Tibial nerve (tissue), 4 donors: ENCODE measurements around the gene RPL13. TPM values are rescaled to one million over a fixed set of nuclear protein-coding genes. Genes with fewer than 3 reads are reported as not detected.
"Not testable (repeated sequence)": the region's sequence is repeated elsewhere in the genome, so short reads cannot be mapped to it uniquely, and the experiment has no call there.

ENCODE experiments used
- DNase-seq, 2 donors: peaks; one replicate each; pipeline ENCODE4 v3.0.0-alpha.2; 2019; ENCODE audit warnings: low spot score in 2 of 2
- H3K27ac ChIP-seq, 4 donors: fragments of 200-600 bp; sonication (generic) in 3 of 4; one replicate each; pipeline ENCODE4 v1.5.1; 2017 to 2019; ENCODE audit warnings: mild to moderate bottlenecking in 1 of 4
- H3K27me3 ChIP-seq, 2 donors: fragments of 200-600 bp; sonication (generic) in 1 of 2; one replicate each; pipeline versions ENCODE4 v1.5.1 to v1.6.0; 2017 to 2019
- H3K36me3 ChIP-seq, 3 donors: fragments of 200-600 bp; sonication (generic); one replicate each; pipeline ENCODE4 v1.5.1; 2018 to 2019
- H3K4me1 ChIP-seq, 4 donors: fragments of 200-600 bp; sonication (generic) in 3 of 4; one replicate each; pipeline ENCODE4 v1.5.1; 2017 to 2019
- H3K4me3 ChIP-seq, 4 donors: fragments of 200-600 bp; sonication (generic) in 3 of 4; one replicate each; pipeline ENCODE4 v1.5.1; 2017 to 2019; ENCODE audit warnings: mild to moderate bottlenecking in 1 of 4, moderate library complexity in 1 of 4
- H3K9me3 ChIP-seq, 4 donors: fragments of 200-600 bp; sonication (generic) in 3 of 4; one replicate each; pipeline ENCODE4 v1.5.1; 2017 to 2019
- EP300 ChIP-seq, 2 donors: sonication (generic); formaldehyde crosslinking; IDR thresholded peaks; one replicate each; pipeline ENCODE4 v1.6.1; 2017; ENCODE audit warnings: antibody characterized with exemption in 2 of 2, mild to moderate bottlenecking in 1 of 2
- POLR2A ChIP-seq, 2 donors: fragments of 450-650 bp; IDR thresholded peaks; one replicate each; pipeline ENCODE4 v1.6.1; 2017; ENCODE audit warnings: antibody characterized with exemption in 2 of 2, mild to moderate bottlenecking in 2 of 2, moderate library complexity in 2 of 2
- WGBS, 2 donors: methylation state at CpG; one replicate each; pipeline ENCODE4 v1.1.5; 2018; 5-methylcytosine and 5-hydroxymethylcytosine counted together
- total RNA-seq, 4 donors: library from RNA; depleted of rRNA; stranded (reverse); fragments of >200 nt; gene quantifications; one replicate each; pipeline ENCODE4 v1.1.0, GENCODE V29; 2016
- TF ChIP-seq, protein P1 (sequence below), 5 experiments: fragments of 200-600 bp in 3 of 5; fragments of 450-650 bp in 2 of 5; sonication (generic) in 3 of 5; IDR thresholded peaks; one replicate each; pipeline ENCODE4 v1.5.1; 2016 to 2019; ENCODE audit warnings: antibody characterized with exemption in 5 of 5, mild to moderate bottlenecking in 3 of 5, moderate library complexity in 2 of 5

Gene RPL13
- total RNA-seq, 4 donors from 2014 or later, result 5,811 to 9,745 (median 6,935) TPM

GRCh38 chr16:89583197-89583894 lies 22.9 kb downstream of the RPL13 start:
- H3K4me1 ChIP-seq, result no peaks in the 10 kb centered on the region
- no peaks in the 10 kb centered on the region for H3K27me3 ChIP-seq
- H3K36me3 ChIP-seq, result no peaks in the 10 kb centered on the region
- WGBS, 2 donors, result 85 to 89% methylated on average over 20 to 36 of the region's 36 CpGs
- TF ChIP-seq, protein P1, sequence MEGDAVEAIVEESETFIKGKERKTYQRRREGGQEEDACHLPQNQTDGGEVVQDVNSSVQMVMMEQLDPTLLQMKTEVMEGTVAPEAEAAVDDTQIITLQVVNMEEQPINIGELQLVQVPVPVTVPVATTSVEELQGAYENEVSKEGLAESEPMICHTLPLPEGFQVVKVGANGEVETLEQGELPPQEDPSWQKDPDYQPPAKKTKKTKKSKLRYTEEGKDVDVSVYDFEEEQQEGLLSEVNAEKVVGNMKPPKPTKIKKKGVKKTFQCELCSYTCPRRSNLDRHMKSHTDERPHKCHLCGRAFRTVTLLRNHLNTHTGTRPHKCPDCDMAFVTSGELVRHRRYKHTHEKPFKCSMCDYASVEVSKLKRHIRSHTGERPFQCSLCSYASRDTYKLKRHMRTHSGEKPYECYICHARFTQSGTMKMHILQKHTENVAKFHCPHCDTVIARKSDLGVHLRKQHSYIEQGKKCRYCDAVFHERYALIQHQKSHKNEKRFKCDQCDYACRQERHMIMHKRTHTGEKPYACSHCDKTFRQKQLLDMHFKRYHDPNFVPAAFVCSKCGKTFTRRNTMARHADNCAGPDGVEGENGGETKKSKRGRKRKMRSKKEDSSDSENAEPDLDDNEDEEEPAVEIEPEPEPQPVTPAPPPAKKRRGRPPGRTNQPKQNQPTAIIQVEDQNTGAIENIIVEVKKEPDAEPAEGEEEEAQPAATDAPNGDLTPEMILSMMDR (IDR thresholded peaks at IDR 0.05), result no peak
- TF ChIP-seq POLR2A (IDR thresholded peaks at IDR 0.05), result no peak
- no peak for TF ChIP-seq EP300 (IDR thresholded peaks at IDR 0.05)
- H3K9me3 ChIP-seq, result no peaks in the 10 kb centered on the region
- no peak overlapping the region for H3K27ac ChIP-seq
- DNase-seq, result no peak
- no peak overlapping the region for H3K4me3 ChIP-seq

- Histone ChIP-seq H3K36me3 (no peaks in the 10 kb centered on the region), H3K27ac (no peak overlapping the region), H3K4me3 (no peak overlapping the region), H3K27me3 (no peaks in the 10 kb centered on the region), H3K4me1 (no peaks in the 10 kb centered on the region), H3K9me3 (no peaks in the 10 kb centered on the region)
- TF ChIP-seq POLR2A (IDR thresholded peaks at IDR 0.05) (no peak), EP300 (IDR thresholded peaks at IDR 0.05) (no peak)
- TF ChIP-seq, protein P1 (IDR thresholded peaks at IDR 0.05), result no peak
- no peak for DNase-seq
- 82 to 89% methylated on average over 38 to 48 of the region's 49 CpGs for WGBS, 2 donors
Measured at GRCh38 chr16:89583895-89584644, 23.6 kb downstream of the RPL13 start.

DNA sequence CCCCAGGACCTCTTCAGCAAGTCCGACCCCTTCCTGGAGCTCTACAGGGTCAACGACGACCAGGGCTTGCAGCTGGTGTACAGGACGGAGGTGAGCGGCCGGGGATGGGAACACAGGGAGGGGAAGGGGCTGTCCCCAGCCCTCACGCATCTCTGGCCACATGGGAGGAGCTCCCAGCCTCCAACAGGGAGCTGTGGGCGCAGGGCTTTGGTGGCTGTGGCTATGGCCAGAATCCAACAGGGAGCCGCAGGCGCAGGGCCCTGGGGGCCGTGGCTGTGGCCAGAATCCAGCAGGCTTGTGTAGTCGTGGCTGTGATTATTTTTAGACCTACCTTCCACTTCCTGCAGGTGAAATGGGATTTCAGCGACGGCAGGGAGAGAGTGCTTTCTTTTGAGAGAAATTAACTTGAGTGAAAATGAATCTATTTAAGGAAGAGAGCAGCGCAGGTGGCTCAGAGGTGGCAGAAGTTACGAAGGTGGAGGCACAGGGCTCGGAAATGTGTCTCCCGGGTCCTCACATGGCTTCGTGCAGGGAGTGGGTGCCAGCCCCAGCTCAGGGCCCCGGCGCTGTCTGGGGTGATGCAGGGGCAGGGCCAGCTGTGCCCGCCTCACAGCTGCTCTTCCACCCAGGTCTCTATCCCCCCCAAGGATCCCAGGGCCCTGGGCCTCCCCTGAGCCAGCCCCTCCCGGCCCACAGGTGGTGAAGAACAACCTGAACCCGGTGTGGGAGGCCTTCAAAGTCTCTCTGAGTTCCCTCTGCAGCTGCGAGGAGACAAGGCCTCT lies 24.5 kb downstream of the RPL13 start:
- Histone ChIP-seq H3K27me3 (no peaks in the 10 kb centered on the region), H3K36me3 (no peaks in the 10 kb centered on the region), H3K4me1 (no peaks in the 10 kb centered on the region), H3K27ac (no peak overlapping the region), H3K9me3 (no peaks in the 10 kb centered on the region), H3K4me3 (no peak overlapping the region)
- WGBS, 2 donors, result 61 to 62% methylated on average over 24 of the region's 25 CpGs
- no peak for DNase-seq
- TF ChIP-seq EP300 (IDR thresholded peaks at IDR 0.05), result no peak

GRCh38 chr16:89586218-89586617 lies 25.7 kb downstream of the RPL13 start:
- Histone ChIP-seq H3K4me1 (no peaks in the 10 kb centered on the region), H3K9me3 (no peaks in the 10 kb centered on the region), H3K4me3 (no peak overlapping the region), H3K36me3 (no peaks in the 10 kb centered on the region), H3K27ac (no peak overlapping the region), H3K27me3 (no peaks in the 10 kb centered on the region)
- no peak for TF ChIP-seq POLR2A (IDR thresholded peaks at IDR 0.05)
- TF ChIP-seq, protein P1 (IDR thresholded peaks at IDR 0.05), result no peak
- TF ChIP-seq EP300 (IDR thresholded peaks at IDR 0.05), result no peak
- WGBS, 2 donors, result 55 to 84% methylated on average over 4 to 7 of the region's 7 CpGs
- DNase-seq, result no peak

DNA sequence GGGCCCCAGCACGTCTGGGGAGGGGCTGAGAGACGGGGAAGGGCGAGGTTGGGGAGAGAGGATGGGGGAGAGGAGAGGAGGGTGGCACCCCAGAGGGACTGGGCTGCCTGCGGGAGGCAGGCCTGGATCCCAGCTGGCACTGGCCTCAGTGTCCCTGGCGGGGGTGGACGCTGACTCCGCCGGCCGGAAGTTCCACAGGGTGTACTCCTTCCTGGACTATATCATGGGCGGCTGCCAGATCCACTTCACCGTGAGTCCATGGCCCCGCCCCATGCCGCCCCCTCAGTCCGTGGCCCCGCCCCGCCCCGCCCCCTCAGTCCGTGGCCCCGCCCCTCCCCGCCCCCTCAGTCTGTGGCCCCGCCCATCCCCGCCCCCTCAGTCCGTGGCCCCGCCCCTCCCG lies 26.4 kb downstream of the RPL13 start:
- DNase-seq, result no peak
- TF ChIP-seq, protein P1 (IDR thresholded peaks at IDR 0.05), result no peak
- TF ChIP-seq EP300 (IDR thresholded peaks at IDR 0.05), result no peak
- no peak for TF ChIP-seq POLR2A (IDR thresholded peaks at IDR 0.05)
- Histone ChIP-seq H3K4me3 (no peak overlapping the region), H3K4me1 (no peaks in the 10 kb centered on the region), H3K9me3 (no peaks in the 10 kb centered on the region), H3K27ac (no peak overlapping the region), H3K36me3 (no peaks in the 10 kb centered on the region), H3K27me3 (no peaks in the 10 kb centered on the region)
- WGBS, 2 donors, result 65 to 74% methylated on average over 7 to 11 of the region's 25 CpGs

GRCh38 chr16:89587676-89588075 lies 27.2 kb downstream of the RPL13 start:
- not testable (repeated sequence) for H3K9me3 ChIP-seq, H3K4me3 ChIP-seq, H3K27ac ChIP-seq, H3K36me3 ChIP-seq, DNase-seq, H3K27me3 ChIP-seq, H3K4me1 ChIP-seq
- WGBS, 2 donors, result 86 to 94% methylated on average over 8 to 10 of the region's 36 CpGs
